ENCODE data around the gene EFNB1.

- no peak for TF ChIP-seq CTCF (IDR thresholded peaks at IDR 0.05)
- no peak for TF ChIP-seq EZH2 (IDR thresholded peaks at IDR 0.05; ENCODE audit: borderline replicate concordance, insufficient read depth, low read depth, low read length, poor library complexity, severe bottlenecking)
Measured at GRCh38 chrX:68880846-68881552, 52.2 kb downstream of the EFNB1 start.
